Type B pancreatic cell (in vitro differentiated cells): Measurements from ENCODE around the gene LSMEM2. TPM values are rescaled to one million over a fixed set of nuclear protein-coding genes. Genes with fewer than 3 reads are reported as not detected.
"Not testable (repeated sequence)": the region's sequence is repeated elsewhere in the genome, so short reads cannot be mapped to it uniquely, and the experiment has no call there.

Source experiments
- DNase-seq: peaks from one replicate; pipeline ENCODE4 v3.0.0; 2021; ENCODE audit warnings: mixed read lengths; ENCODE audit not compliant: unreplicated experiment; ENCODE audit errors: extremely low spot score
- H3K27ac Mint-ChIP-seq: 2 replicates; pipeline ENCODE4 v1.8.0; 2021; ENCODE audit warnings: mild to moderate bottlenecking, mixed read lengths
- H3K27me3 Mint-ChIP-seq: 2 replicates; pipeline ENCODE4 v1.8.0; 2021; ENCODE audit warnings: mixed read lengths
- H3K36me3 Mint-ChIP-seq: 2 replicates; pipeline ENCODE4 v1.8.0; 2021; ENCODE audit warnings: mixed read lengths
- H3K4me1 Mint-ChIP-seq: one replicate; pipeline ENCODE4 v1.8.0; 2021; ENCODE audit warnings: mixed read lengths; ENCODE audit not compliant: unreplicated experiment
- H3K4me3 Mint-ChIP-seq: 2 replicates; pipeline ENCODE4 v1.8.0; 2021; ENCODE audit warnings: mild to moderate bottlenecking, mixed read lengths
- H3K9me3 Mint-ChIP-seq: 2 replicates; pipeline ENCODE4 v1.8.0; 2021; ENCODE audit warnings: mixed read lengths
- CTCF ChIP-seq: fragments of 200-600 bp; sonication (generic); conservative IDR thresholded peaks from 2 replicates; pipeline ENCODE4 v1.5.0; 2021; ENCODE audit warnings: antibody characterized with exemption, mild to moderate bottlenecking
- total RNA-seq: library from RNA; stranded (reverse); gene quantifications from 2 replicates; pipeline ENCODE4 v1.2.1, GENCODE V29; 2021; ENCODE audit warnings: low replicate concordance

LSMEM2 gene
- total RNA-seq, 1 donor from 2014 or later: not detected

- H3K36me3 Mint-ChIP-seq: peaks cover 7% of the 10 kb centered on the region
- TF ChIP-seq CTCF: no peak
- peak overlapping the region; percentile 73 for H3K27ac Mint-ChIP-seq
- DNase-seq: no peak
- peak overlapping the region; percentile 76 for H3K4me3 Mint-ChIP-seq
- H3K9me3 Mint-ChIP-seq: no peaks in the 10 kb centered on the region
- H3K4me1 Mint-ChIP-seq: peaks cover 42% of the 10 kb centered on the region
- H3K27me3 Mint-ChIP-seq: peaks cover 10% of the 10 kb centered on the region
These were observed 9.4 kb upstream of the LSMEM2 start for GRCh38 chr3:50269460-50269859.

- Mint-ChIP-seq H3K4me3 (peak overlapping the region; percentile 41), H3K4me1 (peaks cover 43% of the 10 kb centered on the region), H3K9me3 (no peaks in the 10 kb centered on the region), H3K36me3 (peaks cover 9% of the 10 kb centered on the region), H3K27ac (peak overlapping the region; percentile 26), H3K27me3 (peaks cover 14% of the 10 kb centered on the region)
- no peak for TF ChIP-seq CTCF
- no peak for DNase-seq
These were observed 8.9 kb upstream of the LSMEM2 start for GRCh38 chr3:50269977-50270413.

GRCh38 chr3:50270422-50271224, 8.3 kb upstream of the LSMEM2 start:
- Mint-ChIP-seq H3K4me1 (peaks cover 47% of the 10 kb centered on the region), H3K9me3 (no peaks in the 10 kb centered on the region), H3K27me3 (peaks cover 20% of the 10 kb centered on the region), H3K4me3 (no peak overlapping the region), H3K27ac (peak overlapping the region; percentile 70), H3K36me3 (peaks cover 9% of the 10 kb centered on the region)
- TF ChIP-seq CTCF: no peak
- DNase-seq: no peak

GRCh38 chr3:50271314-50271936, 7.5 kb upstream of the LSMEM2 start:
- H3K4me1 Mint-ChIP-seq: peaks cover 41% of the 10 kb centered on the region
- TF ChIP-seq CTCF: no peak
- H3K4me3 Mint-ChIP-seq: peak overlapping the region; percentile 72
- H3K27me3 Mint-ChIP-seq: peaks cover 25% of the 10 kb centered on the region
- H3K27ac Mint-ChIP-seq: peak overlapping the region; percentile 70
- DNase-seq: no peak
- no peaks in the 10 kb centered on the region for H3K9me3 Mint-ChIP-seq
- H3K36me3 Mint-ChIP-seq: peaks cover 9% of the 10 kb centered on the region

- Mint-ChIP-seq H3K27me3 (peaks cover 26% of the 10 kb centered on the region), H3K27ac (peak overlapping the region; percentile 80), H3K4me1 (peaks cover 38% of the 10 kb centered on the region), H3K4me3 (peak overlapping the region; percentile 79)
- DNase-seq, H3K36me3 Mint-ChIP-seq, H3K9me3 Mint-ChIP-seq: not testable (repeated sequence)
These were observed 6.4 kb upstream of the LSMEM2 start for GRCh38 chr3:50272538-50272910.
